ENCODE data around the gene QSOX2.

Gene QSOX2

GRCh38 chr9:136200424-136200823, 45.2 kb downstream of the QSOX2 start:
- no peak for DNase-seq

GRCh38 chr9:136199391-136200288, 46.0 kb downstream of the QSOX2 start:
- DNase-seq, result no peak

GRCh38 chr9:136198605-136199083, 47.0 kb downstream of the QSOX2 start:
- no peak for DNase-seq

- DNase-seq, result no peak
These were observed 47.5 kb downstream of the QSOX2 start for GRCh38 chr9:136197930-136198604.

- DNase-seq, result no peak
These were observed 48.3 kb downstream of the QSOX2 start for GRCh38 chr9:136197084-136197875.

- DNase-seq, result no peak
These were observed 49.1 kb downstream of the QSOX2 start for GRCh38 chr9:136196404-136197083.

GRCh38 chr9:136194540-136194939, 51.1 kb downstream of the QSOX2 start:
- no peak for DNase-seq

GRCh38 chr9:136193891-136194279, 51.7 kb downstream of the QSOX2 start:
- no peak for DNase-seq

GRCh38 chr9:136193127-136193890, 52.3 kb downstream of the QSOX2 start:
- DNase-seq, result no peak

GRCh38 chr9:136192289-136193126, 53.1 kb downstream of the QSOX2 start:
- DNase-seq, result no peak

GRCh38 chr9:136191960-136192286, 53.7 kb downstream of the QSOX2 start:
- no peak for DNase-seq

- no peak for DNase-seq
These were observed 54.3 kb downstream of the QSOX2 start for GRCh38 chr9:136191099-136191959.

- no peak for DNase-seq
These were observed 55.0 kb downstream of the QSOX2 start for GRCh38 chr9:136190656-136191055.

- DNase-seq, result no peak
These were observed 55.4 kb downstream of the QSOX2 start for GRCh38 chr9:136190237-136190601.

GRCh38 chr9:136189394-136190236, 56.0 kb downstream of the QSOX2 start:
- no peak for DNase-seq

GRCh38 chr9:136187683-136188586, 57.7 kb downstream of the QSOX2 start:
- no peak for DNase-seq

GRCh38 chr9:136187197-136187596, 58.4 kb downstream of the QSOX2 start:
- no peak for DNase-seq

- DNase-seq, result no peak
These were observed 59.2 kb downstream of the QSOX2 start for GRCh38 chr9:136186386-136186785.
